Muscle layer of colon (tissue), 2 donors: ENCODE data around the gene BMP8A.
"Not testable (repeated sequence)": the region's sequence is repeated elsewhere in the genome, so short reads cannot be mapped to it uniquely, and the experiment has no call there.

ENCODE experiments used
- H3K27ac ChIP-seq: one replicate; pipeline ENCODE4 v1.7.0; 2013; ENCODE audit warnings: low read depth, mild to moderate bottlenecking, low read length, moderate library complexity
- H3K27me3 ChIP-seq, 2 donors: one replicate each; pipeline ENCODE4 v1.7.0; 2013; ENCODE audit warnings: low read length in 2 of 2, mild to moderate bottlenecking in 2 of 2; ENCODE audit not compliant: insufficient read depth in 2 of 2, control insufficient read depth in 1 of 2
- H3K36me3 ChIP-seq: one replicate; pipeline ENCODE4 v1.7.0; 2013; ENCODE audit warnings: mild to moderate bottlenecking, low read length; ENCODE audit not compliant: insufficient read depth
- H3K4me1 ChIP-seq: one replicate; pipeline ENCODE4 v1.7.0; 2013; ENCODE audit warnings: mild to moderate bottlenecking, low read length; ENCODE audit not compliant: insufficient read depth
- H3K4me3 ChIP-seq, 2 donors: one replicate each; pipeline ENCODE4 v1.7.0; 2013; ENCODE audit warnings: low read length in 2 of 2, low read depth in 1 of 2, mild to moderate bottlenecking in 1 of 2, moderate library complexity in 1 of 2
- H3K9ac ChIP-seq: one replicate; pipeline ENCODE4 v1.7.0; 2013; ENCODE audit warnings: low read length
- H3K9me3 ChIP-seq: one replicate; pipeline ENCODE4 v1.7.0; 2013; ENCODE audit warnings: mild to moderate bottlenecking, low read length
- donor health status: abdominal sarcoma.
- donor health status: Adenocarcinoma of cecum.

BMP8A gene

GRCh38 chr1:39484564-39484963, 6.9 kb upstream of the BMP8A start:
- no peaks in the 10 kb centered on the region for H3K9me3 ChIP-seq
- H3K27ac ChIP-seq, result no peak overlapping the region
- H3K27me3 ChIP-seq, result no peaks in the 10 kb centered on the region
- H3K36me3 ChIP-seq, result peaks cover 66% of the 10 kb centered on the region
- H3K4me1 ChIP-seq, result no peaks in the 10 kb centered on the region
- H3K9ac ChIP-seq, result no peak overlapping the region
- H3K4me3 ChIP-seq, result no peak overlapping the region

GRCh38 chr1:39485046-39485803, 6.2 kb upstream of the BMP8A start:
- Histone ChIP-seq H3K4me1 (no peaks in the 10 kb centered on the region), H3K36me3 (peaks cover 60% of the 10 kb centered on the region), H3K27ac (no peak overlapping the region), H3K9me3 (no peaks in the 10 kb centered on the region), H3K9ac (no peak overlapping the region), H3K27me3 (peaks cover 0 to 2% of the 10 kb centered on the region in 2 donors), H3K4me3 (no peak overlapping the region)

GRCh38 chr1:39488012-39488545, 3.4 kb upstream of the BMP8A start:
- Histone ChIP-seq H3K4me1 (no peaks in the 10 kb centered on the region), H3K27me3 (peaks cover 6 to 23% of the 10 kb centered on the region in 2 donors), H3K9me3 (no peaks in the 10 kb centered on the region), H3K27ac (no peak overlapping the region), H3K4me3 (no peak overlapping the region), H3K9ac (no peak overlapping the region), H3K36me3 (peaks cover 40% of the 10 kb centered on the region)

- Histone ChIP-seq H3K27ac (no peak overlapping the region), H3K4me1 (no peaks in the 10 kb centered on the region), H3K9ac (no peak overlapping the region), H3K27me3 (peaks cover 9 to 26% of the 10 kb centered on the region in 2 donors), H3K36me3 (peaks cover 35% of the 10 kb centered on the region), H3K4me3 (no peak overlapping the region), H3K9me3 (no peaks in the 10 kb centered on the region)
Measured at GRCh38 chr1:39488793-39489566, 2.5 kb upstream of the BMP8A start.

GRCh38 chr1:39489567-39490239, 1.7 kb upstream of the BMP8A start:
- H3K36me3 ChIP-seq, result peaks cover 31% of the 10 kb centered on the region
- no peaks in the 10 kb centered on the region for H3K9me3 ChIP-seq
- H3K27me3 ChIP-seq, result peaks cover 9 to 26% of the 10 kb centered on the region in 2 donors
- H3K4me3 ChIP-seq, result no peak overlapping the region
- no peak overlapping the region for H3K9ac ChIP-seq
- no peak overlapping the region for H3K27ac ChIP-seq
- H3K4me1 ChIP-seq, result no peaks in the 10 kb centered on the region

GRCh38 chr1:39490596-39491145, 765 bp upstream of the BMP8A start:
- Histone ChIP-seq H3K27me3 (peaks cover 9 to 26% of the 10 kb centered on the region in 2 donors), H3K4me1 (no peaks in the 10 kb centered on the region), H3K36me3 (peaks cover 21% of the 10 kb centered on the region), H3K9me3 (no peaks in the 10 kb centered on the region), H3K27ac (no peak overlapping the region), H3K4me3 (no peak overlapping the region), H3K9ac (no peak overlapping the region)

GRCh38 chr1:39492118-39493042, 944 bp downstream of the BMP8A start:
- not testable (repeated sequence) for H3K27ac ChIP-seq, H3K4me3 ChIP-seq
- peaks cover 9 to 26% of the 10 kb centered on the region in 2 donors for H3K27me3 ChIP-seq

GRCh38 chr1:39493043-39493810, 1.8 kb downstream of the BMP8A start:
- H3K4me1 ChIP-seq, H3K36me3 ChIP-seq, H3K9me3 ChIP-seq, H3K4me3 ChIP-seq, H3K27ac ChIP-seq, H3K9ac ChIP-seq: not testable (repeated sequence)
- peaks cover 9 to 26% of the 10 kb centered on the region in 2 donors for H3K27me3 ChIP-seq

More at GRCh38 chr1:39492118-39493042, 944 bp downstream of the BMP8A start:
- H3K9ac ChIP-seq, H3K4me1 ChIP-seq, H3K9me3 ChIP-seq, H3K36me3 ChIP-seq: not testable (repeated sequence)

- no peaks in the 10 kb centered on the region for H3K9me3 ChIP-seq
- H3K27ac ChIP-seq, result no peak overlapping the region
- H3K27me3 ChIP-seq, result peaks cover 9 to 26% of the 10 kb centered on the region in 2 donors
- H3K4me3 ChIP-seq, result no peak overlapping the region
- no peak overlapping the region for H3K9ac ChIP-seq
- no peaks in the 10 kb centered on the region for H3K36me3 ChIP-seq
- H3K4me1 ChIP-seq, result no peaks in the 10 kb centered on the region
Measured at GRCh38 chr1:39494671-39495410, 3.4 kb downstream of the BMP8A start.
